GM19099 (cell line): ENCODE results near the gene CCDC81.

ENCODE experiments used
- POLR2A ChIP-seq: IDR thresholded peaks from 3 replicates; pipeline ENCODE4 v1.6.1; 2011; ENCODE audit warnings: low read depth; ENCODE audit not compliant: insufficient read length; ENCODE audit errors: extremely low read depth

CCDC81 gene

GRCh38 chr11:86469491-86470388, 95.1 kb downstream of the CCDC81 start:
- TF ChIP-seq POLR2A = no peak
